GM13976 (cell line): ENCODE measurements around the gene GTF2H1.
"Not testable (repeated sequence)": the region's sequence is repeated elsewhere in the genome, so short reads cannot be mapped to it uniquely, and the experiment has no call there.

Experiments used
- DNase-seq: peaks from one replicate; pipeline ENCODE4 v3.0.0; 2012; ENCODE audit warnings: low spot score
- in situ Hi-C: fragments of 300-500 bp; cut with MboI; formaldehyde crosslinking; loops from one replicate; pipeline ENCODE4 v1.12.0; 2022; ENCODE audit warnings: low sequenced_read_pairs, mixed read lengths, inconsistent platforms; ENCODE audit not compliant: unreplicated experiment
- TF ChIP-seq, protein P1 (sequence below): IDR thresholded peaks from 2 replicates; pipeline ENCODE4 v1.5.1; 2012; ENCODE audit warnings: borderline replicate concordance, mild to moderate bottlenecking; ENCODE audit not compliant: insufficient read depth; ENCODE audit errors: extremely low read depth, missing control alignments, control extremely low read depth

The GTF2H1 gene

DNA sequence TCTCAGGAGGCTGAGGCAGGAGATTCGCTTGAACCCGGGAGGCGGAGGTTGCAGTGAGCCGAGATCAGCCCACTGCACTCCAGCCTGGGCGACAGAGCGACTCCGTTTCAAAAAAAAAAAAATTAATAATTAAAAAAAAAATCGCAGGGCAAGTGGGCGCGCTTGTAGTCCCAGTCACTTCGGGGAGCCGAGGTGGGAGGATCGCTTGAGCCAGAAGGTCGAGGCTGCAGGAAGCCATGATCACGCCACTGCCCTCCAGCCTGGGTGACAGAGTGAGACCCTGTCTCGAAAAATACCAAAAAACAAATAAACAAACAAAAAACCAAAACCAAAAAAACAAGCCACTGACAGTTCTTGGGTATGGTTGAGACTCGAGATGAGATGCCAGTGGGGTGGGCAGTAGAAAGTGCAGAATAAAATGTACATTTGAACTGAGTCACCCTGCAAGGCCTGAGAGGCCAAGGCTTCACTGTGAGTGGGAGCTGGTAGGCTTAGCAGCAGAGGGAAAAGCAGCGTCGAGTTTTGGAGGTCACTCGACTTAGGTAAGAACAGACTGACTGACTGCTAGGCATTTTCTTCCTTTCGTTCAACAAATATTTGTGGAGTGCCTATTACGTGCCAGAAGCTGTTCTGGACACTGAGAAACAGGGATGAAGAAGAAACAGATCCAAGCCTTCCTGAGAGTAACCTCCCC, 71.4 kb downstream of the GTF2H1 start:
- no peak for DNase-seq
- TF ChIP-seq, protein P1, sequence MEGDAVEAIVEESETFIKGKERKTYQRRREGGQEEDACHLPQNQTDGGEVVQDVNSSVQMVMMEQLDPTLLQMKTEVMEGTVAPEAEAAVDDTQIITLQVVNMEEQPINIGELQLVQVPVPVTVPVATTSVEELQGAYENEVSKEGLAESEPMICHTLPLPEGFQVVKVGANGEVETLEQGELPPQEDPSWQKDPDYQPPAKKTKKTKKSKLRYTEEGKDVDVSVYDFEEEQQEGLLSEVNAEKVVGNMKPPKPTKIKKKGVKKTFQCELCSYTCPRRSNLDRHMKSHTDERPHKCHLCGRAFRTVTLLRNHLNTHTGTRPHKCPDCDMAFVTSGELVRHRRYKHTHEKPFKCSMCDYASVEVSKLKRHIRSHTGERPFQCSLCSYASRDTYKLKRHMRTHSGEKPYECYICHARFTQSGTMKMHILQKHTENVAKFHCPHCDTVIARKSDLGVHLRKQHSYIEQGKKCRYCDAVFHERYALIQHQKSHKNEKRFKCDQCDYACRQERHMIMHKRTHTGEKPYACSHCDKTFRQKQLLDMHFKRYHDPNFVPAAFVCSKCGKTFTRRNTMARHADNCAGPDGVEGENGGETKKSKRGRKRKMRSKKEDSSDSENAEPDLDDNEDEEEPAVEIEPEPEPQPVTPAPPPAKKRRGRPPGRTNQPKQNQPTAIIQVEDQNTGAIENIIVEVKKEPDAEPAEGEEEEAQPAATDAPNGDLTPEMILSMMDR = no peak
- in situ Hi-C loops = no loop called here

DNA sequence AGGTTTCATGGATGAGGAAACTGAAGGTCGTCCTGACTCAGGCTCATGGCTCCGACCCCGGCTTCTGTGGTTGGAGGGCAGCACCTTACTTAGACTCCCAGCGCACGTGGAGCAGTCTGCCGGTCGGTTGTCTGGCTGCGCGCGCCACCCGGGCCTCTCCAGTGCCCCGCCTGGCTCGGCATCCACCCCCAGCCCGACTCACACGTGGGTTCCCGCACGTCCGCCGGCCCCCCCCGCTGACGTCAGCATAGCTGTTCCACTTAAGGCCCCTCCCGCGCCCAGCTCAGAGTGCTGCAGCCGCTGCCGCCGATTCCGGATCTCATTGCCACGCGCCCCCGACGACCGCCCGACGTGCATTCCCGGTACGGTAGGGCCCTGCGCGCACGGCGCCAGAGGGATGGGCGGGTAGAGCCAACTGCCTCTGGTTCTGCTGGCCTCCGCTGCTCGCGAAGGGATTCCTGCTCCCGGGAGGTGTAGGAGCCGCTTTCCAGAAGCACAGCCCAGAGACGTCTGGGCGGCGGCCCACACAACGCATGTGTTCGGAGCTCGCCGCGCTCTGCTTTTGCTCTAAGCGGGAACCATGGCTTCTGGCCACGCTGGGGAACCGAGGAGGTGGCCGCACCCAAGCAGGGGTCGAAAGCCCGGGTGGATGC, 72.0 kb downstream of the GTF2H1 start, which contains the start of gene LDHA:
LDHA (plus strand) TSS at position 289 of the 653 bp plus-strand sequence. CDS start 2,280 bp downstream, outside the sequence.
- in situ Hi-C loops = no loop called here
- peak; percentile 98 for DNase-seq
- TF ChIP-seq, protein P1 = no peak

DNA sequence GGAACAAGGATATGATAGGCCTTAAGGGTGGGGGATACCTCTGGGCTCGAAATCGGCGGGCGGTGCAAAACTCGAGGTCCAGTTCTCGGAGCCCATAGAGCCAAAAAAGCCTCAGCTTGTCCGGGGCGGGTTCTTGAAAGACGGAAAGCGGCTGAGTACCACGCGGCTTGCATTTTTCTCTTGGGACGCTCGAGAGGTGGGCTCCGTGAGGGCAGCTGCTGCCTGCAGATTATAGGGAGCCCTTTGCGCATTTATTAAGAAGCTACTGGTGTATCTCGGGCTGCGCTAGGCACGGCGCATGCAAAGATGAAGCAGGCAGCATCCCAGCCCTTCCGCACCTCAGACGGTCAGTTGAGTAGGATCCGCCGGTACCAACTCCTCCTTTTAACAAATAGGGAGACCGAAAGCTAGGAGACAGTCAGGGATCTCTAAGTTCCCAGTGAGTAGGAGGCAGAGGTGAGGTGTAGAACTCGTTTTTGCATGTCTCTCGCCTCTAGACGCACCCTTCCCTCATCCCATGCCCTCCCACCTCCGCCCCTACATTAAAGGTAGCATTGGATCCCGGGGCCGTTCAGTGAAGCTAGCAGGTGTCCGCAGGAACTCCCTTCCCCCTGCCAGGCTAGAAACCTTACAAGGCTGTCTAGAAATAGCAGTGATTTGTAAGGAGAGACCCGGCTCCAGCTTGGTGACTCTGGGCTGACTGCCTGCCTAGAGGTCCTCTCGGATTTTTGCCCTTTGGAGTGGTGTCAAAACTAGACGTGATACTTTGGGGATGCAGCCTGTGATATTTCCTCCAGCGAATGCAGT, 72.8 kb downstream of the GTF2H1 start:
- in situ Hi-C loops = no loop called here
- DNase-seq = no peak
- TF ChIP-seq, protein P1 = no peak

DNA sequence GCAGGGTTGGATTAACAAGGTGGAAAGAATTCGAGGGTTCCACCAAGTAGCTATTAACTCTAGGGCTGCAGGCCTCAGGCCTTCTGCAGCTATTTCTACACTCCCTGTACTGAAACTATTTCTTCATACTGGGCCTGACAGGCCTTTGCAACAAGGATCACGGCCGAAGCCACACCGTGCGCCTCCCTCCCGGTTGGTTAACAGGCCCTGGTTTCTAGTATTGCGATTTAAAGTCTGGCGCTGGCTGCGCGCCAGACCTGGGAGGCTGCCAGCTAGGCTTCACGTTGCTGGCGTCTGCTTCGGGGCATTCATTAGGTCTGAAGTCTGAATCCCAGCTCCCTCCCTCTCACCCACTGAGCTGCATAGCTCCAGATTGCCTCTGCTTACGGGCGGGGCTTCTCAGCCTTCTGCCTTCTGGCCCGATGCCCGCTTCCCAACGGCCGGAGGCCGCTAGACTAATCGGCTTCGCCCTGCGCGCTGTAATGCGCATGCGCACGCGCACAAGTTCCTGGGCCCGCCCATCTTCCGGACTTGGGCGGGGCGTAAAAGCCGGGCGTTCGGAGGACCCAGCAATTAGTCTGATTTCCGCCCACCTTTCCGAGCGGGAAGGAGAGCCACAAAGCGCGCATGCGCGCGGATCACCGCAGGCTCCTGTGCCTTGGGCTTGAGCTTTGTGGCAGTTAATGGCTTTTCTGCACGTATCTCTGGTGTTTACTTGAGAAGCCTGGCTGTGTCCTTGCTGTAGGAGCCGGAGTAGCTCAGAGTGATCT, 73.6 kb downstream of the GTF2H1 start:
- TF ChIP-seq, protein P1 = no peak
- in situ Hi-C loops = no loop called here
- peak; percentile 96 for DNase-seq

DNA sequence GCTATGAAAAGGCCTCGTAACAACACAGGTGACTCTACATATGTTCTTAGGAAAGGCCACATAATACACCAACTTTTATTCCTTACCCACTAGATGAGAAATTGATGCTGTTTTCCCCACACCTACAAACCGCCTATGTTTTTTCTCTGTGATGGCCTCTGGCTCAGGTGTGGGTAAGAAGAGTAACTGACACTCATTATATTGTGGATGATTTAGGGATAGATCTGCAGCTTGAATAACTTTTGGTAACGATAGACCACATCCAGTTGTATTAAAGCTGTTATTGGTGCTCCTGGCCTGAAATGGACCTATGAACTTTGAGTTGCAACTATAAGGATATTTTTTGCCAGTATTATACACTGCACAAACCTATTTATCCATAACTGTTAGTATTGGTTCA, 75.6 kb downstream of the GTF2H1 start:
- TF ChIP-seq, protein P1 = no peak
- DNase-seq = no peak
- in situ Hi-C loops = no loop called here

DNA sequence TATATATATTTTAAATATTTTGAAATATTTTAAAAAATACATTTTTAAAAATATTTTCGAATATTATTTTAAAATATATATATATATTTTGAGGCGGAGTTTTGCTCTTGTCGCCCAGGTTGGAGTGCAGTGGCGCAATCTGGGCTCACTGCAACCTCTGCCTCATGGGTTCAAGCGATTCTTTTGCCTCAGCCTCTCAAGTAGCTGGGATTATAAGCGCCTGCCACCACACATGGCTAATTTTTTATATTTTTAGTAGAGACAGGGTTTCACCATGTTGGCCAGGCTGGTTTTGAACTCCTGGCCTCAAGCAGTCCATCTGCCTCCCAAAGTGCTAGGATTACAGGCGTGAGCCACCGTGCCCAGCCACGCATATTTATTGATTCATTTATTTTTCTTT, 78.7 kb downstream of the GTF2H1 start:
- DNase-seq, in situ Hi-C loops: not testable (repeated sequence)

DNA sequence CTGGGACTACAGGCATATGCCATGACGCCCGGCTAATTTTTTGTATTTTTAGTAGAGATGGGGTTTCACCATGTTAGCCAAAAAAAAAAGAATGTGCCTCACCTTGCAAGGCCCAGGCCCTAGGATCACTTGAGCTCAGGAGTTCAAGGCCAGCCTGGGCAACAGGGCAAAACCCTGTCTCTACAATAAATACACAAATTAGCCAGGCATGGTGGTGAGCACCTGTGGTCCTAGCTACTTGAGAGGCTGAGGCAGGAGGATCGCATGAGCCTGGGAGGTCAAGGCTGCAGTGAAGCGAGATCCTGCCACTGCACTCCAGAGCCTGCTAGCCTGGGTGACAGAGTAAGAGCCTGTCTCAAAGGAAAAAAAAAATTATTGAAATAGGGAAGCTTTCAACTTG, 81.7 kb downstream of the GTF2H1 start:
- TF ChIP-seq, protein P1 = no peak
- DNase-seq = no peak
- in situ Hi-C loops = no loop called here

DNA sequence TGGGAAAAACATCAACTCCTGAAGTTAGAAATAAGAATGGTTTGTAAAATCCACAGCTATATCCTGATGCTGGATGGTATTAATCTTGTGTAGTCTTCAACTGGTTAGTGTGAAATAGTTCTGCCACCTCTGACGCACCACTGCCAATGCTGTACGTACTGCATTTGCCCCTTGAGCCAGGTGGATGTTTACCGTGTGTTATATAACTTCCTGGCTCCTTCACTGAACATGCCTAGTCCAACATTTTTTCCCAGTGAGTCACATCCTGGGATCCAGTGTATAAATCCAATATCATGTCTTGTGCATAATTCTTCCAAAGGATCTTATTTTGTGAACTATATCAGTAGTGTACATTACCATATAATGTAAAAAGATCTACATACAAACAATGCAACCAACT, 85.0 kb downstream of the GTF2H1 start:
- in situ Hi-C loops, DNase-seq: not testable (repeated sequence)
